HG02870 (cell line): ENCODE measurements around the gene PIP4K2C.
"Not testable (repeated sequence)": the region's sequence is repeated elsewhere in the genome, so short reads cannot be mapped to it uniquely, and the experiment has no call there.

Experiments
- ATAC-seq: cut with Tn5 transposase; IDR thresholded peaks from one replicate; pipeline ENCODE4 v1.9.1; 2021; ENCODE audit warnings: mild to moderate bottlenecking, moderate library complexity; ENCODE audit not compliant: unreplicated experiment

The PIP4K2C gene

GRCh38 chr12:57584050-57584449 is 6.9 kb upstream of the PIP4K2C start:
- ATAC-seq = no peak

- ATAC-seq = no peak
Measured at GRCh38 chr12:57584690-57585089, 6.3 kb upstream of the PIP4K2C start.

- ATAC-seq = no peak
Measured at GRCh38 chr12:57585156-57585555, 5.8 kb upstream of the PIP4K2C start.

- ATAC-seq = no peak
Measured at GRCh38 chr12:57586128-57586527, 4.9 kb upstream of the PIP4K2C start.

GRCh38 chr12:57586832-57587429 is 4.1 kb upstream of the PIP4K2C start:
- ATAC-seq = no peak

GRCh38 chr12:57588951-57589610 is 1.9 kb upstream of the PIP4K2C start:
- not testable (repeated sequence) for ATAC-seq

- no peak for ATAC-seq
Measured at GRCh38 chr12:57590479-57590863, 521 bp upstream of the PIP4K2C start.

- ATAC-seq = no peak
Measured at GRCh38 chr12:57591782-57592325, 862 bp downstream of the PIP4K2C start.

GRCh38 chr12:57592551-57593165 is 1.7 kb downstream of the PIP4K2C start:
- ATAC-seq = no peak

- ATAC-seq = no peak
Measured at GRCh38 chr12:57593187-57593586, 2.2 kb downstream of the PIP4K2C start.

GRCh38 chr12:57600395-57600794 is 9.4 kb downstream of the PIP4K2C start:
- no peak for ATAC-seq

- ATAC-seq = no peak
Measured at GRCh38 chr12:57602544-57602943, 11.6 kb downstream of the PIP4K2C start.

GRCh38 chr12:57603324-57603723 is 12.3 kb downstream of the PIP4K2C start:
- ATAC-seq = no peak

- ATAC-seq = no peak
Measured at GRCh38 chr12:57603815-57604453, 12.9 kb downstream of the PIP4K2C start.

GRCh38 chr12:57604454-57604991 is 13.5 kb downstream of the PIP4K2C start, which contains the start of gene DTX3:
DTX3 (plus strand) TSS chr12:57604824; CDS start chr12:57606518, 1,694 bp downstream.
- ATAC-seq = peak; percentile 52

- ATAC-seq = peak; percentile 22
Measured at GRCh38 chr12:57604992-57605810, 14.2 kb downstream of the PIP4K2C start.

- ATAC-seq = no peak
Measured at GRCh38 chr12:57605811-57606311, 14.9 kb downstream of the PIP4K2C start.

GRCh38 chr12:57606399-57606798 is 15.4 kb downstream of the PIP4K2C start:
- ATAC-seq = no peak

- ATAC-seq = no peak
Measured at GRCh38 chr12:57606821-57607220, 15.8 kb downstream of the PIP4K2C start.
